K562 (cell line): Measurements from ENCODE around the gene BDH2. TPM values are rescaled to one million over a fixed set of nuclear protein-coding genes. Genes with fewer than 3 reads are reported as not detected.

Source experiments
- ATAC-seq: fragments of 200-7000 bp; cut with Tn5 transposase; 3 replicates; pipeline ENCODE4 v1.9.1; 2020; ENCODE audit warnings: moderate library complexity
- BruUV-seq: library from RNA; stranded (reverse); fragments of 400-500 nt; replicated peaks from 2 replicates; lab custom pipeline; 2021; lab: Mats Ljungman, UMichigan
- CTCF ChIA-PET: fragments of 300-600 bp; formaldehyde crosslinking; extraction: SDS; loops from one replicate; lab custom pipeline; 2021; ENCODE audit warnings: low intra/inter-chr PET ratio; lab: Yijun Ruan, JAX
- POLR2A ChIA-PET: fragments of 300-600, 350-650 bp; sonication (Branson Sonifier 250); formaldehyde crosslinking; extraction: SDS; loops from one replicate; lab custom pipeline; 2021; ENCODE audit warnings: antibody characterized with exemption, inconsistent platforms; lab: Yijun Ruan, JAX
- DNase-seq, 4 experiments: peaks; one replicate each; pipeline versions ENCODE4 v3.0.0 to v3.0.0-alpha.2; 2011 to 2018; ENCODE audit warnings: low spot score in 3 of 4, mixed read lengths in 3 of 4; ENCODE audit errors: extremely low read depth in 1 of 4
- FAIRE-seq: peaks from 2 replicates; lab custom pipeline; 2011; peaks lifted over from hg19 to GRCh38; lab: Jason Lieb, UNC
- H2AFZ ChIP-seq: 2 replicates; pipeline ENCODE4 v1.6.0; 2011; ENCODE audit warnings: low read depth, low read length, control low read depth, inconsistent platforms
- H3K27ac ChIP-seq: fragments of 200-600 bp; 3 replicates; pipeline ENCODE4 v1.8.0; 2011; ENCODE audit warnings: low read depth, mild to moderate bottlenecking, control low read depth, inconsistent platforms, low read length, moderate library complexity, mixed read lengths; ENCODE audit errors: extremely low read depth
- H3K27me3 ChIP-seq, 2 experiments: fragments of 300-600 bp in 1 of 2; 2 replicates in 1 of 2; 3 replicates in 1 of 2; pipeline versions ENCODE4 v1.6.0 to v1.8.0; 2011; ENCODE audit warnings: inconsistent platforms in 2 of 2, low read length in 2 of 2, mild to moderate bottlenecking in 1 of 2, mixed read lengths in 1 of 2, moderate library complexity in 1 of 2; ENCODE audit not compliant: control insufficient read depth in 2 of 2, insufficient read depth in 2 of 2
- H3K36me3 ChIP-seq: fragments of 300-600 bp; 3 replicates; pipeline ENCODE4 v1.8.0; 2011; ENCODE audit warnings: mild to moderate bottlenecking, low read length, inconsistent platforms; ENCODE audit not compliant: control insufficient read depth, insufficient read depth
- H3K4me1 ChIP-seq, 2 experiments: fragments of 200-600 bp in 1 of 2; replicated peaks in 1 of 2; 2 replicates in 1 of 2; 3 replicates in 1 of 2; pipeline versions ENCODE4 v1.5.1 to v1.8.0; 2011; ENCODE audit warnings: inconsistent platforms in 2 of 2, low read length in 2 of 2, mild to moderate bottlenecking in 1 of 2, mixed read lengths in 1 of 2, moderate library complexity in 1 of 2; ENCODE audit not compliant: control insufficient read depth in 2 of 2, insufficient read depth in 2 of 2
- H3K4me2 ChIP-seq: 2 replicates; pipeline ENCODE4 v1.6.1; 2011; ENCODE audit warnings: low read length, control low read depth, inconsistent platforms, mixed read lengths; ENCODE audit not compliant: insufficient read depth
- H3K4me3 ChIP-seq: fragments of 200-600 bp; sonication (generic), shearing (Covaris generic); 2 replicates; pipeline ENCODE4 v1.5.1; 2016; ENCODE audit warnings: control low read depth, inconsistent platforms
- H3K79me2 ChIP-seq: fragments of 200-600 bp; 3 replicates; pipeline ENCODE4 v1.8.0; 2011; ENCODE audit warnings: low read length, inconsistent platforms; ENCODE audit not compliant: control insufficient read depth, insufficient read depth
- H3K9ac ChIP-seq, 2 experiments: 2 replicates each; pipeline versions ENCODE4 v1.6.0 to v1.6.1; 2011; ENCODE audit warnings: low read depth in 2 of 2, low read length in 2 of 2, control low read depth in 1 of 2, inconsistent platforms in 1 of 2, mild to moderate bottlenecking in 1 of 2, mixed read lengths in 1 of 2; ENCODE audit not compliant: insufficient read depth in 1 of 2
- H3K9me1 ChIP-seq: one replicate; pipeline ENCODE4 v1.6.0; 2011; ENCODE audit warnings: inconsistent platforms, mild to moderate bottlenecking, low read length, moderate library complexity; ENCODE audit not compliant: control insufficient read depth, insufficient read depth
- H3K9me3 ChIP-seq: replicated peaks from 2 replicates; pipeline ENCODE4 v1.5.1; 2011; ENCODE audit warnings: low read depth, low read length, inconsistent platforms; ENCODE audit not compliant: control insufficient read depth, insufficient read depth
- H4K20me1 ChIP-seq: replicated peaks from 2 replicates; pipeline ENCODE4 v1.6.1; 2011; ENCODE audit warnings: low read length, inconsistent platforms, mixed read lengths; ENCODE audit not compliant: control insufficient read depth, insufficient read depth
- ID3 ChIP-seq, 2 experiments: fragments of 250-450 bp in 1 of 2; fragments of 450-650 bp in 1 of 2; sonication (Bioruptor Pico) in 1 of 2; IDR thresholded peaks; 2 replicates each; pipeline versions ENCODE4 v1.6.1 to v1.8.0; 2016 to 2021; ENCODE audit warnings: mild to moderate bottlenecking in 2 of 2, moderate library complexity in 2 of 2, missing compliant biosample characterization in 1 of 2, missing genetic modification characterization in 1 of 2
- MGA ChIP-seq: fragments of 450-650 bp; IDR thresholded peaks from 2 replicates; pipeline ENCODE4 v1.6.1; 2016; ENCODE audit warnings: mild to moderate bottlenecking, moderate library complexity
- MXD1 ChIP-seq: fragments of 250-450 bp; sonication (Bioruptor Pico); IDR thresholded peaks from 2 replicates; pipeline ENCODE4 v1.8.0; 2021; ENCODE audit warnings: borderline replicate concordance, mild to moderate bottlenecking, moderate library complexity; ENCODE audit not compliant: poor library complexity, severe bottlenecking
- POLR2A ChIP-seq: fragments of 450-650 bp; conservative IDR thresholded peaks from 2 replicates; pipeline ENCODE4 v1.6.1; 2016
- YY1 ChIP-seq, 3 experiments: IDR thresholded peaks; 2 replicates each; pipeline ENCODE4 v1.6.1; 2011; ENCODE audit warnings: low read length in 2 of 3, mild to moderate bottlenecking in 2 of 3, moderate library complexity in 2 of 3, borderline replicate concordance in 1 of 3, control low read depth in 1 of 3, low read depth in 1 of 3; ENCODE audit not compliant: insufficient read depth in 3 of 3, insufficient replicate concordance in 2 of 3, control insufficient read depth in 1 of 3, insufficient read length in 1 of 3; ENCODE audit errors: extremely low read depth in 1 of 3
- WGBS: fragments of 100-300 bp; shearing (Covaris generic); methylation state at CpG from one replicate; pipeline ENCODE4 v1.1.6; 2016; ENCODE audit warnings: low coverage, mixed read lengths; ENCODE audit not compliant: insufficient coverage; ENCODE audit errors: missing lambda C conversion rate; 5-methylcytosine and 5-hydroxymethylcytosine counted together
- in situ Hi-C: fragments of 300-500 bp; cut with MboI; formaldehyde crosslinking; loops from 4 replicates; pipeline ENCODE4 v1.15.0; 2018; ENCODE audit warnings: inconsistent platforms, mixed read lengths
- intact Hi-C: fragments of 100-400 bp; cut with micrococcal nuclease; formaldehyde crosslinking; loops from 2 replicates; pipeline ENCODE4 v1.14.2; 2022
- polyA plus RNA-seq, 8 experiments: library from polyadenylated mRNA; depleted of rRNA in 4 of 8; stranded (reverse) in 5 of 8; unstranded in 3 of 8; fragments of >200 nt; fragmentation: Nextera tagmentation in 2 of 8; fragmentation: Illumina TruSeq in 1 of 8; extraction: Ambion mirVana in 2 of 8; extraction: Trizol in 1 of 8; gene quantifications; 2 replicates each; pipeline versions ENCODE4 v1.2.1 to v1.2.3, GENCODE V29; 2011 to 2014; ENCODE audit warnings: inconsistent platforms in 1 of 8, missing spikeins in 1 of 8
- total RNA-seq, 7 experiments: library from RNA; depleted of rRNA in 6 of 7; stranded (reverse); fragments of >200 nt in 6 of 7; fragmentation: Illumina TruSeq in 2 of 7; extraction: Trizol in 2 of 7; gene quantifications; 2 replicates each; pipeline versions ENCODE4 v1.2.1 to v1.2.3, GENCODE V29; 2011 to 2021; ENCODE audit warnings: low replicate concordance in 1 of 7

Gene BDH2
- total and polyA plus RNA-seq, 9 of the 15 experiments (the other 6 are each of a cell fraction or from before 2014, with no cell fraction given): 4.9 to 17.9 (median 9.1) TPM

- ChIA-PET POLR2A (interaction anchor here (1.7 kb wide), 1 partner anchor 10 kb away, joined by 6 read pairs; no protein-coding TSS in a partner anchor), CTCF (no interaction called here)
- ATAC-seq (peak; percentile 91), DNase-seq (peak; percentile 59 to 79 (median 68)), FAIRE-seq (no peak)
- under 1% methylated on average over 74 of the region's 82 CpGs for WGBS
- intact Hi-C loops: loop anchor here (5.0 kb wide), 1 partner anchor 249 kb away; the partner anchor contains the start of gene UBE2D3
- Histone ChIP-seq H3K27me3 (no peaks in the 10 kb centered on the region), H3K9ac (peak overlapping the region; percentile 79 to 94), H3K9me3 (no peaks in the 10 kb centered on the region), H3K4me1 (peaks cover 10 to 13% of the 10 kb centered on the region in 2 experiments; a peak in 4 of 5 replicates), H4K20me1 (no peaks in the 10 kb centered on the region), H3K4me3 (peak overlapping the region; percentile 54), H3K27ac (peak overlapping the region; percentile 80), H3K9me1 (no peaks in the 10 kb centered on the region), H3K36me3 (no peaks in the 10 kb centered on the region), H3K79me2 (peaks cover 21% of the 10 kb centered on the region; the same call in 2 of the 3 replicates), H3K4me2 (peak overlapping the region; percentile 79), H2AFZ (peak overlapping the region; percentile 89)
- in situ Hi-C loops: no loop called here
- BruUV-seq: no TSS peak
- TF ChIP-seq POLR2A (peak; percentile 82), MXD1 (CRISPR knock-in tag) (peak; percentile 10), MGA (peak; percentile 97), ID3 (CRISPR knock-in tag; IDR thresholded peaks at IDR 0.05) (no peak), ID3 (tag; IDR thresholded peaks at IDR 0.05) (no peak), YY1 (IDR thresholded peaks at IDR 0.05; ENCODE audit: borderline replicate concordance in 1 of 3, control insufficient read depth in 1 of 3, extremely low read depth in 1 of 3, insufficient read depth in 3 of 3, insufficient read length in 1 of 3, insufficient replicate concordance in 2 of 3, low read depth in 1 of 3, low read length in 2 of 3) (peak in 1 of 3 experiments; percentile 9)
Measured at GRCh38 chr4:103075894-103076746, 23.5 kb downstream of the BDH2 start.
